Spleen (tissue), 11 donors: ENCODE results near the gene PLTP. TPM values are rescaled to one million over a fixed set of nuclear protein-coding genes. Genes with fewer than 3 reads are reported as not detected.
"Not testable (repeated sequence)": the region's sequence is repeated elsewhere in the genome, so short reads cannot be mapped to it uniquely, and the experiment has no call there.

Source experiments
- DNase-seq: peaks from one replicate; pipeline ENCODE4 v3.0.0-alpha.2; 2020
- H3K27ac ChIP-seq, 8 donors: fragments of 200-600 bp; sonication (generic) in 7 of 8; 1 replicate in 4 of 8; 2 replicates in 4 of 8; pipeline versions ENCODE4 v1.5.0 to v1.8.0; 2016 to 2021; ENCODE audit warnings: inconsistent platforms in 4 of 8, mild to moderate bottlenecking in 4 of 8, moderate library complexity in 1 of 8
- H3K27me3 ChIP-seq, 7 donors: fragments of 200-600 bp; sonication (generic) in 6 of 7; replicated peaks in 1 of 7; 1 replicate in 4 of 7; 2 replicates in 3 of 7; pipeline versions ENCODE4 v1.5.0 to v1.8.0; 2016 to 2021; ENCODE audit warnings: inconsistent platforms in 3 of 7, mild to moderate bottlenecking in 1 of 7
- H3K36me3 ChIP-seq, 6 donors: fragments of 200-600 bp; sonication (generic) in 5 of 6; 1 replicate in 4 of 6; 2 replicates in 2 of 6; pipeline versions ENCODE4 v1.5.0 to v1.8.0; 2016 to 2021; ENCODE audit warnings: inconsistent platforms in 2 of 6
- H3K4me1 ChIP-seq, 6 donors: fragments of 200-600 bp; sonication (generic) in 5 of 6; 1 replicate in 3 of 6; 2 replicates in 3 of 6; pipeline versions ENCODE4 v1.5.0 to v1.8.0; 2016 to 2021; ENCODE audit warnings: inconsistent platforms in 3 of 6
- H3K4me3 ChIP-seq, 8 donors: fragments of 200-600 bp; sonication (generic) in 7 of 8; 1 replicate in 4 of 8; 2 replicates in 4 of 8; pipeline versions ENCODE4 v1.5.0 to v1.8.0; 2016 to 2021; ENCODE audit warnings: inconsistent platforms in 4 of 8, mild to moderate bottlenecking in 4 of 8, moderate library complexity in 2 of 8
- H3K9me3 ChIP-seq, 8 donors: fragments of 200-600 bp; sonication (generic) in 7 of 8; 1 replicate in 4 of 8; 2 replicates in 4 of 8; pipeline versions ENCODE4 v1.5.0 to v1.8.0; 2016 to 2021; ENCODE audit warnings: inconsistent platforms in 4 of 8
- POLR2A ChIP-seq, 3 donors: fragments of 450-650 bp; IDR thresholded peaks; one replicate each; pipeline ENCODE4 v1.5.1; 2017; ENCODE audit warnings: antibody characterized with exemption in 3 of 3, mild to moderate bottlenecking in 1 of 3
- POLR2AphosphoS5 ChIP-seq, 3 donors: sonication (generic); formaldehyde crosslinking; IDR thresholded peaks; one replicate each; pipeline ENCODE4 v1.5.1; 2017; ENCODE audit warnings: antibody characterized with exemption in 3 of 3
- WGBS, 5 donors: extraction: QIAGEN DNeasy Blood & Tissue Kit in 3 of 5; methylation state at CpG; one replicate each; pipeline versions ENCODE4 v1.1.5 to v1.1.7; 2013 to 2018; 5-methylcytosine and 5-hydroxymethylcytosine counted together
- intact Hi-C: fragments of 100-400 bp; cut with DNase I; formaldehyde crosslinking; loops from one replicate; pipeline ENCODE4 v1.15.0; 2023; ENCODE audit warnings: low total_unique reads
- polyA plus RNA-seq, 3 donors: library from polyadenylated mRNA; stranded (reverse); fragments of 200-250 nt; gene quantifications; one replicate each; pipeline ENCODE4 v1.2.1, GENCODE V29; 2013
- total RNA-seq, 7 donors: library from RNA; depleted of rRNA in 3 of 7; stranded (reverse); fragments of >200 nt in 3 of 7; fragmentation: NEBNext Ultra II Directional in 4 of 7; extraction: Animal tissue kit (Norgen Biotek cat#: 25700) in 4 of 7; gene quantifications; one replicate each; pipeline versions ENCODE4 v1.1.0 to v1.2.1, GENCODE V29; 2016 to 2021
- TF ChIP-seq, protein P1 (sequence below), 11 experiments: fragments of 200-600 bp in 7 of 11; fragments of 450-650 bp in 4 of 11; sonication (generic) in 4 of 11; IDR thresholded peaks in 8 of 11; conservative IDR thresholded peaks in 3 of 11; 1 replicate in 7 of 11; 2 replicates in 4 of 11; pipeline versions ENCODE4 v1.4.0 to v1.8.0; 2016 to 2021; ENCODE audit warnings: antibody characterized with exemption in 11 of 11, inconsistent platforms in 4 of 11, mild to moderate bottlenecking in 1 of 11
- donor health status: healthy with polysubstance abuse.
- donor health status: DM: no; HTN: no; CAD: no; lungs with moderate emphysema.
- donor health status: DM: no; HTN: no; CAD: no.
- donor health status: Bipolar disorder and iron deficiency.
- donor health status: healthy.
- donor health status: DM: no; HTN: no; CAD: no.
- donor health status: DM: yes; HTN: yes; CAD: no.

PLTP gene
- total and polyA plus RNA-seq, 10 donors: 7.5 to 430 (median 40.7) TPM

DNA sequence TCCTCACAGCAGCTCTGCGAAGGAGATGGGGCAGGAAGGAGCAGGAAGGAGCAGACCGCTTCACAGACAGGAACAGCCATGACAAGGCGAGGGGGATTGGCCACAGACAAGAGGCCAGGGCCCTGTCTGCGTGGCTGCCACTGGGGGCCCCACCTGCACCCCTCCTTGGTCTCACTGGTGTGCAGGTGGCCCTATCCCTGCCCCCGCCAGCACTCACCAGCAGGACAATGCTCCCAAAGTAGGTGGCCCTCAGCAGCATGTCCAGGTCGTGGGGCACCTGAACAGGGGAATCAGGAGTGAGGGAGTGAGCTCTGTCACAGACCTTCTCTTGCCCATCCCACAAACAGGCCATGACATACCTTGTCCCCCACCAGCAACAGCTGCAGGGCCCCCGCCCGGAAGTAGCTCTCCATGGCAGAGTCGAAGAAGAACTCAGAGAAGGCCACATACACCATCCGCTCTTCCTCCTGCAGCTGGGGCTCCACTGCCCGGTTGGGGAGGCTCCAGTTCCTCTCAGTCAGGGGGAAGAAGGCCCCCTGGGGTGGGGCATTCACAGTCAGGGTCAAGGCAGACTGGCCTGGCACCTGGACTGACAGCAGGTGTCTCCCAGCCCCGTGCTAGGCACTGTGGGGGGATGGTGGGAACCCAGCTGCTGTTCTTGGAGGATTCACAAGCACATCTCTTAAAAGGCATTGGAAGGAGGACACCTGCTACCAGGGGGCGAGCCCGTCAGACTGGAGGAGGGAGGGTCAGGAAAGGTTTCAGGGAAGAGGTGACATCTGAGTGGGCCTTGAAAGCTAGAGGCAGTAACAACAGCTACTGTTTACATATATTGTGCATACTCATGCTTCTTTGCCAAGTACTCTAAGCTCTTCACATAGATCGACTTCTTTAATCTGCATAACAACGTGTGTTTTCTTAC is 7.1 kb downstream of the PLTP start:
- H3K27ac ChIP-seq: no peak overlapping the region
- no peak for DNase-seq
- intact Hi-C loops: no loop called here
- peaks cover 0 to 4% (median 2%) of the 10 kb centered on the region in 6 donors for H3K4me1 ChIP-seq
- H3K36me3 ChIP-seq: peaks cover 0 to 33% (median 2%) of the 10 kb centered on the region in 6 donors
- TF ChIP-seq POLR2A (IDR thresholded peaks at IDR 0.05): no peak
- peak in 2 of 3 donors; percentile 9 to 58 for TF ChIP-seq POLR2AphosphoS5 (IDR thresholded peaks at IDR 0.05)
- H3K9me3 ChIP-seq: no peaks in the 10 kb centered on the region
- 69 to 79% (median 71%) methylated on average over 16 of the region's 16 CpGs for WGBS, 5 donors
- H3K4me3 ChIP-seq: no peak overlapping the region
- no peaks in the 10 kb centered on the region for H3K27me3 ChIP-seq

DNA sequence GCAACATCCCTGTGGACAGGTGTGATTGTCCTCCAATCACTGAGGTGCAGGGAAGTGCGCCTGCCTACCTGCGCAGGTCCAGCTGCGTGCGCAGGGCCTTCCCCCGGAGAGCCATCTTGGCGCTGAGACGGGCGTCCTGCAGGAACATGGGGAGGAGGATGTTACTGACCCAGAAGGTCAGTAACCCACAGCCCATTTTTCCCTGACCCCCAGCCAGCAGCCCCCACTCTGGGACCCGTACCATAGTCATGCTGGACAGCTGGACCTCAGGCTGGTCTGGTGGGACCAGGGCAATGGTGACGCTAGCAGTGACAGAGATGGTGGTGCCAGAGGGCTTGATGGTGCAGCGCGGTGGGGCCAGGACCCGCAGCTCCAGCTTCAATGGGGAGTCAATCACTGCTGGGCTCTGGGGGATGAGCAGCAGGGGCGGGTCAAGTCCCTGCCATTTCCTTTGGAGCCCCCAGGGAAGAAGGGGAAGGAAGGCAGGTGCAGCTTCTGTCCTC is 9.7 kb downstream of the PLTP start:
- no peak overlapping the region for H3K27ac ChIP-seq
- DNase-seq: no peak
- no peaks in the 10 kb centered on the region for H3K27me3 ChIP-seq
- no peak overlapping the region for H3K4me3 ChIP-seq
- no peak for TF ChIP-seq POLR2A (IDR thresholded peaks at IDR 0.05)
- peak; percentile 32 to 71 (median 55) for TF ChIP-seq POLR2AphosphoS5 (IDR thresholded peaks at IDR 0.05)
- TF ChIP-seq, protein P1, sequence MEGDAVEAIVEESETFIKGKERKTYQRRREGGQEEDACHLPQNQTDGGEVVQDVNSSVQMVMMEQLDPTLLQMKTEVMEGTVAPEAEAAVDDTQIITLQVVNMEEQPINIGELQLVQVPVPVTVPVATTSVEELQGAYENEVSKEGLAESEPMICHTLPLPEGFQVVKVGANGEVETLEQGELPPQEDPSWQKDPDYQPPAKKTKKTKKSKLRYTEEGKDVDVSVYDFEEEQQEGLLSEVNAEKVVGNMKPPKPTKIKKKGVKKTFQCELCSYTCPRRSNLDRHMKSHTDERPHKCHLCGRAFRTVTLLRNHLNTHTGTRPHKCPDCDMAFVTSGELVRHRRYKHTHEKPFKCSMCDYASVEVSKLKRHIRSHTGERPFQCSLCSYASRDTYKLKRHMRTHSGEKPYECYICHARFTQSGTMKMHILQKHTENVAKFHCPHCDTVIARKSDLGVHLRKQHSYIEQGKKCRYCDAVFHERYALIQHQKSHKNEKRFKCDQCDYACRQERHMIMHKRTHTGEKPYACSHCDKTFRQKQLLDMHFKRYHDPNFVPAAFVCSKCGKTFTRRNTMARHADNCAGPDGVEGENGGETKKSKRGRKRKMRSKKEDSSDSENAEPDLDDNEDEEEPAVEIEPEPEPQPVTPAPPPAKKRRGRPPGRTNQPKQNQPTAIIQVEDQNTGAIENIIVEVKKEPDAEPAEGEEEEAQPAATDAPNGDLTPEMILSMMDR (IDR thresholded peaks at IDR 0.05 in 8 of 11, conservative IDR thresholded peaks at IDR 0.05 in 3 of 11): no peak
- WGBS, 5 donors: 85 to 92% (median 87%) methylated on average over 11 to 14 of the region's 14 CpGs
- peaks cover 0 to 1% (median 0%) of the 10 kb centered on the region in 6 donors for H3K4me1 ChIP-seq
- H3K36me3 ChIP-seq: peaks cover 0 to 59% (median 25%) of the 10 kb centered on the region in 6 donors
- intact Hi-C loops: no loop called here
- no peaks in the 10 kb centered on the region for H3K9me3 ChIP-seq

DNA sequence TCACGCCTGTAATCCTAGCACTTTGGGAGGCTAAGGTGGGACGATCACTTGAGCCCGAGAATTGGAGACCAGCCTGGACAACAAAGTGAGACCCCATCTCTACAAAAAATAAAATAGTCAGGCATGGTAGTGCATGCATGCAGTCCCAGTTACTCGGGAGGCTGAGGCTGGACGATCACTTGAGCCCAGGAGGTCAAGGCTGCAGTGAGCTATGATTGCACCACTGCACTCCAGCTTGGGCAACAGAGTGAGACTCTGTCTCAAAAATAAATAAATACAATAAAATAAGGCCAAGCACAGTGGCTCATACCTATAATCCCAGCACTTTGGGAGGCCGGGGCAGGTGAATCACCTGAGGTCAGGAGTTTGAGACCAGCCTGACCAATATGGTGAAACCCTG is 10.6 kb downstream of the PLTP start:
- DNase-seq, H3K27me3 ChIP-seq, H3K9me3 ChIP-seq, H3K4me1 ChIP-seq, H3K27ac ChIP-seq, H3K4me3 ChIP-seq, intact Hi-C loops: not testable (repeated sequence)
- H3K36me3 ChIP-seq: peaks cover 0 to 68% (median 33%) of the 10 kb centered on the region in 6 donors
- 83 to 95% (median 92%) methylated on average over 6 of the region's 6 CpGs for WGBS, 5 donors

DNA sequence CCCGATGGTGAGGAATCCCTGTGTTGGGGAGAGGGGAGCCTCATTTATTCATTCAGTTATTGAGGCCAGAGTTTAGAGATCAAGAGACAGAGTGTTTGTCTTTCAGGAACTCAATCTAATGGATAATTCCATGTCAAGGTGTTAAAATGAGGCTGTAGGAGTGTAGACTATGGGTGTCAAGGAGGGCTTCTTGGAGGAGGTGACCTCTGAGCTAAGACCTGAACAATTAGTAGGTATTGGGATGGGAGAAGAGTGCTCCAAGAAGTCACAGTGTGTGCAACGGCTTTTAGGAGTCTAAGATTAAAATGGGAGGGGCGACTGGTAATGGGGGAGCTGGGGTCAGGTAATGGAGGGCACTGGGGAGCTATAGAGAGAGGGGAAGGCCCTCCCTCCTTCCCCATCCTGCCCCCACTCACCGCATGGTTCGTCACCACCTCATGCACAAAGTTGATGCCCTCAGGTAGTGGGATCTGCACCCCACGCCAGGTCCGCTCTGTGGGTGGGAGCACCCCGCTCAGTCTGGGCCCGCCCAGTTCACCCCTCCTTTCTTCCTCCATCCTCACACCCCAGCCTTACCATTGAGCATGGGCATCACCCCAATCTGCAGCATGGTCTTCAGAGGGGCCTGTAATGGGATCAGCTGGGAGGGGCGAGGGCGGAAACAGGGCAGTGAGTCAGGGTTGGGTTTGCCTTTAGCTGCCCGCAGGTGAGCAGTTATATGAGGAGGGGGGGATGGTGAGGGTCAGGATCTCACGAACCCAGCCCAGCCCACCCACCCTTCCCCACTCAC is 12.7 kb downstream of the PLTP start:
- intact Hi-C loops: no loop called here
- Histone ChIP-seq H3K4me3 (no peak overlapping the region), H3K9me3 (no peaks in the 10 kb centered on the region), H3K4me1 (peaks cover 0 to 7% (median under 1%) of the 10 kb centered on the region in 6 donors), H3K27ac (no peak overlapping the region), H3K36me3 (peaks cover 0 to 82% (median 52%) of the 10 kb centered on the region in 6 donors), H3K27me3 (no peaks in the 10 kb centered on the region)
- 86 to 93% (median 90%) methylated on average over 13 of the region's 13 CpGs for WGBS, 5 donors
- peak; percentile 9 to 46 (median 27) for TF ChIP-seq POLR2AphosphoS5 (IDR thresholded peaks at IDR 0.05)
- TF ChIP-seq, protein P1 (IDR thresholded peaks at IDR 0.05 in 8 of 11, conservative IDR thresholded peaks at IDR 0.05 in 3 of 11): no peak
- DNase-seq: no peak
